Left ventricle myocardium inferior (tissue), 1 donor: ENCODE measurements around the gene DTL. TPM values are rescaled to one million over a fixed set of nuclear protein-coding genes. Genes with fewer than 3 reads are reported as not detected.

Experiments
- DNase-seq: peaks from one replicate; pipeline ENCODE4 v3.0.0-alpha.2; 2020
- H3K27ac ChIP-seq: fragments of 200-600 bp; replicated peaks from 2 replicates; pipeline ENCODE4 v1.8.0; 2021
- H3K27me3 ChIP-seq: fragments of 200-600 bp; 2 replicates; pipeline ENCODE4 v1.8.0; 2021; ENCODE audit warnings: low read depth
- H3K36me3 ChIP-seq: fragments of 200-600 bp; 2 replicates; pipeline ENCODE4 v1.8.0; 2021
- H3K4me1 ChIP-seq: fragments of 200-600 bp; 2 replicates; pipeline ENCODE4 v1.8.0; 2021
- H3K4me3 ChIP-seq: fragments of 200-600 bp; 2 replicates; pipeline ENCODE4 v1.8.0; 2021; ENCODE audit warnings: mild to moderate bottlenecking, moderate library complexity
- H3K9me3 ChIP-seq: fragments of 200-600 bp; replicated peaks from 2 replicates; pipeline ENCODE4 v1.8.0; 2021
- intact Hi-C: fragments of 100-400 bp; cut with micrococcal nuclease; formaldehyde crosslinking; loops from one replicate; pipeline ENCODE4 v1.11.0; 2022
- total RNA-seq: library from RNA; stranded (reverse); fragmentation: NEBNext Ultra II Directional; extraction: Animal tissue kit (Norgen Biotek cat#: 25700); gene quantifications from one replicate; pipeline ENCODE4 v1.2.1, GENCODE V29; 2021
- TF ChIP-seq, protein P1 (sequence below): fragments of 200-600 bp; IDR thresholded peaks from 2 replicates; pipeline ENCODE4 v1.8.0; 2021; ENCODE audit warnings: antibody characterized with exemption, mild to moderate bottlenecking, borderline replicate concordance
- donor health status: DM: no; HTN: yes; CAD: no; lungs with severe emphysema.

Gene DTL
- total RNA-seq, 1 donor from 2014 or later, result 0.30 TPM

DNA sequence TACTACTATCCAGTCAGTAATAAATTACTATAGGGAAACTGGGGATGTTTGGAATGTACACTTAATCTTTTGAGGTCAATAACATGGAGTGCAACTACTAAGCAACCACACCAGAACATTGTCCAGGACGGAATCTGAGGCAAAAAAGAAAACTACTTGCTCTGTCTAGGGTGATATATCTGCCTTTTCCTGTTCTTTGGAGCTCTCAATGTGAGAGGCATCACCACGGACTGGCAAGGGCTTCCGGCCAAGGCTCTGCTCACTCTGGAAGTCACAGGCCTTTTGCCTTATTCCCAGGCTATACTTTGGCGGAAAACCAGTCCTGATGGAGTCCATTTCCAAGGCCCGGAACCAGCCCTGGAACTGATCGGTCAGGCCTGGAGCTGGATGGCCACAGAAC is 94.2 kb downstream of the DTL start:
- intact Hi-C loops, result no loop called here
- H3K27me3 ChIP-seq, result no peaks in the 10 kb centered on the region
- H3K27ac ChIP-seq, result no peak overlapping the region
- peaks cover 7% of the 10 kb centered on the region for H3K4me1 ChIP-seq
- H3K4me3 ChIP-seq, result no peak overlapping the region
- TF ChIP-seq, protein P1, sequence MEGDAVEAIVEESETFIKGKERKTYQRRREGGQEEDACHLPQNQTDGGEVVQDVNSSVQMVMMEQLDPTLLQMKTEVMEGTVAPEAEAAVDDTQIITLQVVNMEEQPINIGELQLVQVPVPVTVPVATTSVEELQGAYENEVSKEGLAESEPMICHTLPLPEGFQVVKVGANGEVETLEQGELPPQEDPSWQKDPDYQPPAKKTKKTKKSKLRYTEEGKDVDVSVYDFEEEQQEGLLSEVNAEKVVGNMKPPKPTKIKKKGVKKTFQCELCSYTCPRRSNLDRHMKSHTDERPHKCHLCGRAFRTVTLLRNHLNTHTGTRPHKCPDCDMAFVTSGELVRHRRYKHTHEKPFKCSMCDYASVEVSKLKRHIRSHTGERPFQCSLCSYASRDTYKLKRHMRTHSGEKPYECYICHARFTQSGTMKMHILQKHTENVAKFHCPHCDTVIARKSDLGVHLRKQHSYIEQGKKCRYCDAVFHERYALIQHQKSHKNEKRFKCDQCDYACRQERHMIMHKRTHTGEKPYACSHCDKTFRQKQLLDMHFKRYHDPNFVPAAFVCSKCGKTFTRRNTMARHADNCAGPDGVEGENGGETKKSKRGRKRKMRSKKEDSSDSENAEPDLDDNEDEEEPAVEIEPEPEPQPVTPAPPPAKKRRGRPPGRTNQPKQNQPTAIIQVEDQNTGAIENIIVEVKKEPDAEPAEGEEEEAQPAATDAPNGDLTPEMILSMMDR, result no peak
- H3K36me3 ChIP-seq, result no peaks in the 10 kb centered on the region
- no peak for DNase-seq
- H3K9me3 ChIP-seq, result peaks cover under 1% of the 10 kb centered on the region

DNA sequence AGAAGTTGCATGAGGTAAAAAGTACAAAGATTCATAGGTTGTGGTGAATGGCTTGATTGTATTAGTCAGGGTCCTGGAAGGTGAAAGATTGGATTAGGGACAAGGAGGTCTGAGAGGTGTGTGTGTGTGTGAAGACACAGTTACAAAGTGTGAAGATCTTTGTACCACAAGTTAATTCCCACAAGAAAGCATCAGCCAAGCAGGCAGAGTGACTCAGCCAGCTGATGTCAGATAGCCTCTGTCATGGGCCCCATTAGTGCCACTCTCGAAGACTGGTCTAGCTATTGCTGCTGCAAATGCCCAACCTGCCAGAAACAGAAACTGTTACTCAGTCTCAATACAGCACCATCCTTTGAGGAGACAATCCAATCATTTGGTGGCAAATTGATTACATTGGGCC is 96.5 kb downstream of the DTL start:
- H3K4me3 ChIP-seq, result no peak overlapping the region
- H3K27me3 ChIP-seq, result no peaks in the 10 kb centered on the region
- H3K4me1 ChIP-seq, result no peaks in the 10 kb centered on the region
- no peak overlapping the region for H3K27ac ChIP-seq
- intact Hi-C loops, result no loop called here
- no peak for DNase-seq
- TF ChIP-seq, protein P1, result no peak
- peaks cover 14% of the 10 kb centered on the region for H3K9me3 ChIP-seq
- no peaks in the 10 kb centered on the region for H3K36me3 ChIP-seq

DNA sequence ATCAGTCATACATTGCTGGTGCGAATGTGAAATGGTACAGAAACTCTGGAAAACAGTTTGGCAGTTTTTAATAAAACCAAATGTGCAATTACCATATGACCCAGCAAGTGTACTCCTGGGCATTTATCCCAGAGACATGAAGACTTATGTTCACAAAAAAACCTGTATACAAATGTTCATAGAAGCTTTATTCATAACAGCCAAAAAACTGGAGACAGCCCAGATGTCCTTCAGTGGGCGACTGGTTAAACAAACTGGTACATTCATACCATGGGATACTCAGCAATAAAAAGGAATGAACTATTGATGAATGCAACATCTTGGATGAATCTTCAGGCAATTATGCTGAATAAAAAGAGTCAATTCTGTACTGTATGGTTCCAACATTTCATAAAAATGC is 97.8 kb downstream of the DTL start:
- TF ChIP-seq, protein P1, result no peak
- intact Hi-C loops, result no loop called here
- DNase-seq, result no peak
- Histone ChIP-seq H3K36me3 (no peaks in the 10 kb centered on the region), H3K4me1 (no peaks in the 10 kb centered on the region), H3K27ac (no peak overlapping the region), H3K27me3 (no peaks in the 10 kb centered on the region), H3K9me3 (peaks cover 14% of the 10 kb centered on the region), H3K4me3 (no peak overlapping the region)

DNA sequence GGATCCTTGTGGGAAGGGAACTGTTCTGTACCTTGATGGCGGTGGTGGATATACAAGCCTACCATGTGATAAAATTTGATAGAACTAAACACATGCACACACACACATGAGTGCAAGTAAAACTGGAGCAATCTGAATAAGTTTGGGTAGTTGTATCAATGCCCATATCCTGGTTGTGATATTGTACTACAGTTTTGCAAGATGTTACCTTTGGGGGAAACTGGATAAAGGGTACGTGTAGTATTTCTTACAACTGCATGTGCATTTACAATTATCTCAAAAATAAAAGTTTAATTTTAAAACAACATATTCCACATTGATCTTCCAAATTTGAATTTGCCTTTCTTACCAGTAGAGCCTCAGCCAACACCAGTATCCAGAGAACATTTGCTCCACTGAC is 99.6 kb downstream of the DTL start:
- Histone ChIP-seq H3K27ac (no peak overlapping the region), H3K4me3 (no peak overlapping the region), H3K27me3 (no peaks in the 10 kb centered on the region), H3K36me3 (no peaks in the 10 kb centered on the region), H3K4me1 (peaks cover 12% of the 10 kb centered on the region), H3K9me3 (peaks cover 14% of the 10 kb centered on the region)
- no peak for DNase-seq
- TF ChIP-seq, protein P1, result no peak
- intact Hi-C loops, result no loop called here

DNA sequence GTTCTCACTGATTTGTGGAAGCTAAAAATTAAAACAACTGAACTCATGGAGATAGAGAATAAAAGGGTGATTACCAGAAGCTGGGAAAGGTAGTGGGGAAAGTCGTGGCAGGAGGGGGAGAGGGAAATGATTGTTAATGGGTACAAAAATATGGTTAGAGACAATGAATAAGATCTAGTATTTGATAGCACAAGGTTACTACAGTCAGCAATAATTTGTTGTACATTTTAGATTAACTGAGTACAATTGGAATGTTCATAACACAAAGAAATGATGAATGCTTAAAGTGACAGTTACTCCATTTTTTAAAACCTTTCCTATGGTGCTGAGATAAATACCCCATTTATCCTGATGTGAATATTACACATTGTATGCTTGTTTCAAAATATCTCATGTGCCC is 102.3 kb downstream of the DTL start:
- Histone ChIP-seq H3K4me1 (peaks cover 12% of the 10 kb centered on the region), H3K36me3 (no peaks in the 10 kb centered on the region), H3K27ac (no peak overlapping the region), H3K4me3 (no peak overlapping the region), H3K9me3 (peaks cover 14% of the 10 kb centered on the region), H3K27me3 (no peaks in the 10 kb centered on the region)
- TF ChIP-seq, protein P1, result no peak
- intact Hi-C loops, result no loop called here
- DNase-seq, result no peak

DNA sequence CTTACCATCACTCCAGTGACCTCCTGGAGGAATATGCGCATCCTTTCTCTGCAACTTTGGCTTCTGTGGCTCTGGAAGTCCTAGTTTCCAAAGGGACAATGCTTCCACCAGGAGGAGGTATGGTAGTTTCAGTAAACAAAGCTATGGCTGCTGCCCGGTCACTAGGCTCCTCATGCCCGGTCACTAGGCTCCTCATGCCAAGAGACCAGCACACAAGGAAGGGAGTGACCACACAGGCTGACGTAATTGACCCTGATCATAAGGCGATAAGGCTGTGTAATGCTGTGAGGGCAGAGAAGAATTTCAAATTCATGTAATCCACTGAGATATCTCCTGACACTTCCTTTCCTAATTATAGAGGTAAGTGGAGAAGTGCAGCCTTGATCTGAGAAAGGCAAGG is 102.9 kb downstream of the DTL start:
- H3K4me3 ChIP-seq, result no peak overlapping the region
- no peaks in the 10 kb centered on the region for H3K36me3 ChIP-seq
- H3K4me1 ChIP-seq, result peaks cover 12% of the 10 kb centered on the region
- intact Hi-C loops, result no loop called here
- TF ChIP-seq, protein P1, result peak; percentile 42
- H3K27me3 ChIP-seq, result no peaks in the 10 kb centered on the region
- no peak for DNase-seq
- H3K9me3 ChIP-seq, result peaks cover 14% of the 10 kb centered on the region
- no peak overlapping the region for H3K27ac ChIP-seq
